A549 (cell line): ENCODE measurements around the gene RORB. TPM values are rescaled to one million over a fixed set of nuclear protein-coding genes. Genes with fewer than 3 reads are reported as not detected.

Experiments used
- ATAC-seq, 2 experiments: fragments of 200-7000 bp in 1 of 2; fragments of >200 bp in 1 of 2; cut with Nextera tagmentation in 1 of 2; cut with Tn5 transposase in 1 of 2; 3 replicates each; pipeline versions ENCODE4 v1.8.0 to v1.9.1; 2018 to 2020; ENCODE audit warnings: mild to moderate bottlenecking in 1 of 2, moderate library complexity in 1 of 2
- CTCF ChIA-PET: fragments of 300-600 bp; sonication (Branson Sonifier 250); formaldehyde crosslinking; extraction: SDS; loops from one replicate; lab custom pipeline; 2021; ENCODE audit warnings: antibody characterized with exemption, inconsistent platforms; lab: Yijun Ruan, JAX
- POLR2A ChIA-PET: fragments of 350-600 bp; formaldehyde crosslinking; extraction: SDS; loops from one replicate; lab custom pipeline; 2021; ENCODE audit warnings: antibody characterized with exemption, inconsistent platforms; lab: Yijun Ruan, JAX
- DNase-seq, 2 experiments: peaks; one replicate each; pipeline versions ENCODE4 v3.0.0 to v3.0.0-alpha.2; 2011 to 2016; ENCODE audit warnings: low read depth in 1 of 2, low spot score in 1 of 2
- FAIRE-seq: peaks from 2 replicates; lab custom pipeline; 2011; peaks lifted over from hg19 to GRCh38; lab: Jason Lieb, UNC
- H3K27ac ChIP-seq, 2 experiments: fragments of >200 bp; sonication (Bioruptor Twin); formaldehyde crosslinking; 3 replicates each; pipeline ENCODE4 v1.5.1; 2016 to 2017
- H3K4me1 ChIP-seq: fragments of >200 bp; sonication (Bioruptor Twin); formaldehyde crosslinking; 3 replicates; pipeline ENCODE4 v1.6.1; 2016
- H3K4me2 ChIP-seq: fragments of >200 bp; sonication (Bioruptor Twin); formaldehyde crosslinking; 3 replicates; pipeline ENCODE4 v1.6.1; 2016
- H3K4me3 ChIP-seq: fragments of >200 bp; sonication (Bioruptor Twin); formaldehyde crosslinking; 3 replicates; pipeline ENCODE4 v1.5.1; 2016
- H3K9me3 ChIP-seq: fragments of >200 bp; sonication (Bioruptor Twin); formaldehyde crosslinking; 3 replicates; pipeline ENCODE4 v1.6.1; 2016
- CBX2 ChIP-seq: fragments of 200-600 bp; sonication (generic); IDR thresholded peaks from 2 replicates; pipeline ENCODE4 v1.6.1; 2016; ENCODE audit warnings: low read depth, mild to moderate bottlenecking, borderline replicate concordance
- CEBPB ChIP-seq, 2 experiments: fragments of >200 bp in 1 of 2; sonication (Bioruptor Twin) in 1 of 2; formaldehyde crosslinking in 1 of 2; IDR thresholded peaks; 2 replicates each; pipeline ENCODE4 v1.6.1; 2012 to 2016
- EHF ChIP-seq: fragments of 250-450 bp; sonication (Bioruptor Pico); IDR thresholded peaks from 2 replicates; pipeline ENCODE4 v1.5.0; 2020; ENCODE audit warnings: mild to moderate bottlenecking
- EP300 ChIP-seq, 2 experiments: fragments of >200 bp; sonication (Bioruptor Twin); formaldehyde crosslinking; IDR thresholded peaks; 2 replicates in 1 of 2; 3 replicates in 1 of 2; pipeline ENCODE4 v1.6.1; 2016 to 2017
- ESRRA ChIP-seq: fragments of 150-350 bp; IDR thresholded peaks from 2 replicates; pipeline ENCODE4 v1.6.1; 2014; ENCODE audit warnings: mild to moderate bottlenecking, low read length, borderline replicate concordance
- FOSL2 ChIP-seq, 2 experiments: fragments of 450-650 bp in 1 of 2; fragments of >200 bp in 1 of 2; sonication (Bioruptor Twin) in 1 of 2; formaldehyde crosslinking; IDR thresholded peaks; 2 replicates each; pipeline versions ENCODE4 v1.5.0 to v1.6.1; 2016 to 2020; ENCODE audit warnings: mild to moderate bottlenecking in 1 of 2, moderate library complexity in 1 of 2
- FOXS1 ChIP-seq: fragments of 250-450 bp; sonication (Bioruptor Pico); IDR thresholded peaks from 2 replicates; pipeline ENCODE4 v1.5.0; 2020; ENCODE audit warnings: mild to moderate bottlenecking, moderate library complexity
- GATA3 ChIP-seq: IDR thresholded peaks from 2 replicates; pipeline ENCODE4 v1.6.1; 2012; ENCODE audit warnings: borderline replicate concordance
- KDM1A ChIP-seq: fragments of 200-600 bp; sonication (generic); IDR thresholded peaks from 2 replicates; pipeline ENCODE4 v1.6.1; 2016; ENCODE audit warnings: low read depth, mild to moderate bottlenecking
- MAFK ChIP-seq: fragments of 450-650 bp; IDR thresholded peaks from 2 replicates; pipeline ENCODE4 v1.6.1; 2014; ENCODE audit not compliant: partially characterized antibody
- PHF8 ChIP-seq: fragments of 200-600 bp; sonication (generic); IDR thresholded peaks from 2 replicates; pipeline ENCODE4 v1.6.1; 2016; ENCODE audit warnings: low read depth, mild to moderate bottlenecking, antibody characterized with exemption, moderate library complexity, borderline replicate concordance
- RARB ChIP-seq: fragments of 250-450 bp; sonication (Bioruptor Pico); IDR thresholded peaks from 2 replicates; pipeline ENCODE4 v1.8.0; 2021; ENCODE audit warnings: mild to moderate bottlenecking, moderate library complexity
- RFX5 ChIP-seq: fragments of 450-650 bp; IDR thresholded peaks from 2 replicates; pipeline ENCODE4 v1.7.1; 2014; ENCODE audit warnings: antibody characterized with exemption, mild to moderate bottlenecking, moderate library complexity
- SMC3 ChIP-seq: fragments of >200 bp; sonication (Bioruptor Twin); formaldehyde crosslinking; IDR thresholded peaks from 3 replicates; pipeline ENCODE4 v1.6.1; 2018; ENCODE audit warnings: inconsistent platforms
- TP53 ChIP-seq: fragments of 250-450 bp; sonication (Bioruptor Pico); IDR thresholded peaks from 2 replicates; pipeline ENCODE4 v1.5.0; 2021; ENCODE audit warnings: mild to moderate bottlenecking, moderate library complexity
- ZSCAN20 ChIP-seq: fragments of 250-450 bp; sonication (Bioruptor Pico); IDR thresholded peaks from 2 replicates; pipeline ENCODE4 v1.8.0; 2022; ENCODE audit warnings: mild to moderate bottlenecking, moderate library complexity
- WGBS: methylation state at CpG from one replicate; pipeline ENCODE4 v1.1.6; 2017; ENCODE audit errors: missing lambda C conversion rate; 5-methylcytosine and 5-hydroxymethylcytosine counted together
- polyA plus RNA-seq, 4 experiments: library from polyadenylated mRNA; depleted of rRNA in 3 of 4; stranded (reverse); fragments of >200 nt; fragmentation: RNase III in 1 of 4; extraction: RNeasy Plus Mini Kit Qiagen cat#74134 plus additional on column Dnase treatment in 1 of 4; gene quantifications; 2 replicates in 3 of 4; 3 replicates in 1 of 4; pipeline ENCODE4 v1.2.3, GENCODE V29; 2011 to 2017
- TF ChIP-seq, protein P1 (sequence below): fragments of 250-450 bp; sonication (Bioruptor Pico); IDR thresholded peaks from 2 replicates; pipeline ENCODE4 v1.5.0; 2021; ENCODE audit warnings: mild to moderate bottlenecking, moderate library complexity, borderline replicate concordance
- TF ChIP-seq, protein P2 (sequence below): IDR thresholded peaks from 2 replicates; pipeline ENCODE4 v1.6.1; 2012
- TF ChIP-seq, protein P3 (sequence below): fragments of >200 bp; sonication (Bioruptor Twin); formaldehyde crosslinking; IDR thresholded peaks from 2 replicates; pipeline ENCODE4 v1.6.1; 2016

Gene RORB
- polyA plus RNA-seq, 2 of the 4 experiments (the other 2 are of a cell fraction): not detected

DNA sequence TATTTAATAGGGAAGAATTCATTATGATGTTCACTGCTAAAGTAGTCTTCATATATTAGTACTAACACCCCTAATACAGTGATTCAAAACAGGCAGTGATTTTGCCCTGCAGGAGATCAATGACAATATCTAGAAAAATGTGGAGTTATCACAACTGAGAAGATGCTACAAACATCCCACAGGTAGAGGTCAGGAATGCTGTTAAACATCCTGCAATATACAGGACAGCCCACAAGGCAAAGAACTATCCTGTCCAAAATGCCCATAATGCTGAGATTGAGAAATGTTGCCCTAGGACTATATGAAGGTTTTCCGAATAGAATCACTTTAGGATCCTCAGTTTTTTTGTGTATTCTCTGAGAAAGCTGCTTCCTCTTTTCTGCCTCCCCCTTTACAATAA lies 15.3 kb downstream of the RORB start:
- TF ChIP-seq GATA3: no peak
- TF ChIP-seq EP300 (IDR thresholded peaks at IDR 0.05): no peak
- WGBS: 21% methylated on average over 1 of the region's 1 CpG
- Histone ChIP-seq H3K4me2 (no peak overlapping the region), H3K4me3 (no peak overlapping the region), H3K4me1 (no peaks in the 10 kb centered on the region), H3K9me3 (no peaks in the 10 kb centered on the region), H3K27ac (no peak overlapping the region)
- DNase-seq (no peak), ATAC-seq (no peak), FAIRE-seq (no peak)
- ChIA-PET CTCF (no interaction called here), POLR2A (no interaction called here)

DNA sequence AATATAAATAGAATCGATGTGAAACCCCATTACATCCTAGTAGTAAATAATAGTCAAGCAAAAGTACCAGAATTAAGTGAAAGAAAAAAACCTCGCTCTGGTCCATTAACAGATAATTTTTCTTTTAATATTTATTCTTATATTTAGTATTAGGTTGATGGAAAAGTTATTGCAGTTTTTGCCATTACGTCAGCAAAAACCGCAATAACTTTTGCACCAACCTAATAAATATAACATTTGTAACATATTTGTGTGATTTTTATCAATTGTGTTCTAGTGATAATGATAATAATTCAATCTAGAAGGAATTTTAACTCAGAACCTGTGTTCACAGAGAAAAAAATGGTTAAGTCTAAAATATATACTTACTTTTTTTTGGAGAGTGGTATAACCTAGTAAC lies 16.1 kb downstream of the RORB start:
- no peak overlapping the region for H3K4me2 ChIP-seq
- H3K27ac ChIP-seq: no peak overlapping the region
- ATAC-seq: no peak
- no peak for DNase-seq
- no peaks in the 10 kb centered on the region for H3K9me3 ChIP-seq
- TF ChIP-seq EP300 (IDR thresholded peaks at IDR 0.05): no peak
- TF ChIP-seq FOSL2 (IDR thresholded peaks at IDR 0.05): no peak
- TF ChIP-seq FOSL2 (CRISPR knock-in tag; IDR thresholded peaks at IDR 0.05): no peak
- TF ChIP-seq FOXS1: no peak
- no peak for TF ChIP-seq PHF8
- peak; percentile 68 for TF ChIP-seq MAFK
- TF ChIP-seq, protein P1, sequence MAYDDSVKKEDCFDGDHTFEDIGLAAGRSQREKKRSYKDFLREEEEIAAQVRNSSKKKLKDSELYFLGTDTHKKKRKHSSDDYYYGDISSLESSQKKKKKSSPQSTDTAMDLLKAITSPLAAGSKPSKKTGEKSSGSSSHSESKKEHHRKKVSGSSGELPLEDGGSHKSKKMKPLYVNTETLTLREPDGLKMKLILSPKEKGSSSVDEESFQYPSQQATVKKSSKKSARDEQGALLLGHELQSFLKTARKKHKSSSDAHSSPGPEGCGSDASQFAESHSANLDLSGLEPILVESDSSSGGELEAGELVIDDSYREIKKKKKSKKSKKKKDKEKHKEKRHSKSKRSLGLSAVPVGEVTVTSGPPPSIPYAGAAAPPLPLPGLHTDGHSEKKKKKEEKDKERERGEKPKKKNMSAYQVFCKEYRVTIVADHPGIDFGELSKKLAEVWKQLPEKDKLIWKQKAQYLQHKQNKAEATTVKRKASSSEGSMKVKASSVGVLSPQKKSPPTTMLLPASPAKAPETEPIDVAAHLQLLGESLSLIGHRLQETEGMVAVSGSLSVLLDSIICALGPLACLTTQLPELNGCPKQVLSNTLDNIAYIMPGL (CRISPR knock-in tag): no peak
- no peak for TF ChIP-seq RARB
- no peak for TF ChIP-seq ESRRA
- no peak for TF ChIP-seq CEBPB (IDR thresholded peaks at IDR 0.05)
- TF ChIP-seq, all 56 proteins: peak for 1
- Histone ChIP-seq H3K4me3 (no peak overlapping the region), H3K4me1 (no peaks in the 10 kb centered on the region)
- ChIA-PET POLR2A (no interaction called here), CTCF (no interaction called here)
- WGBS: 4% methylated on average over 4 of the region's 4 CpGs
- no peak for FAIRE-seq

DNA sequence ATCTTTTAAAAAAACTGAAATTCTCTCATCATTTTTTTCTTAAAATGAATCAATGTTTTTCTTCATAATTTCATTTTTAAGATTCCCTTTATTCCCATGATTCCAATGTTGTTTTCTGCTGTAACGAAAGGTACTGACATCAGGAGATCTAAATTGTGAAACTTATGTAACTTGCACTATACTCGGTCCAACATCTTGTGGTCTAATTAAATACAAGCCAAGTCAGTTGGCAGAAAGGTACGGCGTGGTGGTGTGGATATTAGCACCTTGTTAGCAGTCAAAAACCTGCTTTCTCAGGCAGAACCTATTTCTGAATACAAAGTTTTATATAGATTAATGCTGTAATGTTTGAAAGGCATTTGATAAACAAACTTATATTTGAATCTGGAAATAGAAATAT lies 20.1 kb downstream of the RORB start:
- Histone ChIP-seq H3K4me2 (no peak overlapping the region), H3K4me1 (no peaks in the 10 kb centered on the region), H3K27ac (no peak overlapping the region), H3K9me3 (no peaks in the 10 kb centered on the region), H3K4me3 (no peak overlapping the region)
- DNase-seq (no peak), ATAC-seq (no peak), FAIRE-seq (no peak)
- no peak for TF ChIP-seq CBX2
- no peak for TF ChIP-seq RFX5
- TF ChIP-seq KDM1A: no peak
- TF ChIP-seq SMC3: no peak
- no peak for TF ChIP-seq TP53
- TF ChIP-seq EHF (CRISPR knock-in tag): no peak
- TF ChIP-seq, protein P2, sequence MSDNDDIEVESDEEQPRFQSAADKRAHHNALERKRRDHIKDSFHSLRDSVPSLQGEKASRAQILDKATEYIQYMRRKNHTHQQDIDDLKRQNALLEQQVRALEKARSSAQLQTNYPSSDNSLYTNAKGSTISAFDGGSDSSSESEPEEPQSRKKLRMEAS: no peak
- no peak for TF ChIP-seq RARB
- no peak for TF ChIP-seq ZSCAN20 (CRISPR knock-in tag)
- POLR2A ChIA-PET: no interaction called here
- CTCF ChIA-PET: no interaction called here
- WGBS: 32% methylated on average over 4 of the region's 4 CpGs

DNA sequence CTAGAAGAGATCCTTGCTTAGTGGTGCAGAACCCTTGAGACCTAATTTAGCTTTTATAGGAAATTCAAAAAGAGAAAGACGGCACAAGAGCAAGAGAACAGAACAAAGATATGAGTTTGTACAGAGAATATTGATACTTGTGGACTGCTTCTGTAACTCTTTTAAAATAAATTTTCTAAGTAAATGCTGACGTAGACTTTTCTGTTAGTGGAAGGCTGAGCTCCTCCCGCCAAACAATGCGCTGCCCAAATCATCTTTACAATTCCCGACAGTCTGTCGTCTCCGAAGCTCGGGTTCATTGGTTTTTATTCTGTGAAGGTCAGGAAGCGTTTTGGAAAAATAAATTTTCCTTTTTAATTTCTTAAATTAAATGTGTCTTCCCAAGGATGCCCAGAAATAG lies 22.3 kb downstream of the RORB start:
- no peak overlapping the region for H3K4me2 ChIP-seq
- no peaks in the 10 kb centered on the region for H3K9me3 ChIP-seq
- ChIA-PET CTCF (no interaction called here), POLR2A (no interaction called here)
- DNase-seq: no peak
- WGBS: 57% methylated on average over 9 of the region's 9 CpGs
- H3K27ac ChIP-seq: no peak overlapping the region
- H3K4me1 ChIP-seq: no peaks in the 10 kb centered on the region
- ATAC-seq: no peak
- H3K4me3 ChIP-seq: no peak overlapping the region
- peak; percentile 76 for TF ChIP-seq MAFK
- TF ChIP-seq, protein P3, sequence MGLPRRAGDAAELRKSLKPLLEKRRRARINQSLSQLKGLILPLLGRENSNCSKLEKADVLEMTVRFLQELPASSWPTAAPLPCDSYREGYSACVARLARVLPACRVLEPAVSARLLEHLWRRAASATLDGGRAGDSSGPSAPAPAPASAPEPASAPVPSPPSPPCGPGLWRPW: no peak
- no peak for FAIRE-seq
